AG04450 (cell line): Measurements from ENCODE around the gene MPPED2. TPM values are rescaled to one million over a fixed set of nuclear protein-coding genes. Genes with fewer than 3 reads are reported as not detected.

ENCODE experiments used
- CTCF ChIA-PET: fragments of 300-600, 350-600 bp; formaldehyde crosslinking; extraction: SDS; loops from one replicate; lab custom pipeline; 2022; ENCODE audit warnings: antibody characterized with exemption, inconsistent platforms; lab: Charles Lee
- POLR2A ChIA-PET: fragments of 350-600 bp; formaldehyde crosslinking; extraction: SDS; loops from one replicate; lab custom pipeline; 2021; ENCODE audit warnings: antibody characterized with exemption, inconsistent platforms; lab: Yijun Ruan, JAX
- DNase-seq: peaks from one replicate; pipeline ENCODE4 v3.0.0-alpha.2; 2011; ENCODE audit warnings: low read depth, low spot score
- H3K27ac ChIP-seq: one replicate; pipeline ENCODE4 v1.5.1; 2012; ENCODE audit warnings: low read depth, low read length, control low read depth
- H3K27me3 ChIP-seq: one replicate; pipeline ENCODE4 v1.6.0; 2012; ENCODE audit warnings: low read length; ENCODE audit not compliant: control insufficient read depth, insufficient read depth
- H3K4me3 ChIP-seq: 2 replicates; pipeline ENCODE4 v1.5.1; 2011; ENCODE audit warnings: mild to moderate bottlenecking, low read depth, low read length, control low read depth
- H3K9me3 ChIP-seq: 2 replicates; pipeline ENCODE4 v1.5.1; 2012; ENCODE audit warnings: low read length; ENCODE audit not compliant: control insufficient read depth, insufficient read depth
- polyA plus RNA-seq: library from polyadenylated mRNA; depleted of rRNA; stranded (reverse); fragments of >200 nt; gene quantifications from 2 replicates; pipeline ENCODE4 v1.2.3, GENCODE V29; 2011
- TF ChIP-seq, protein P1 (sequence below): IDR thresholded peaks from 2 replicates; pipeline ENCODE4 v1.5.1; 2011; ENCODE audit warnings: low read depth, low read length, control low read depth, inconsistent platforms

MPPED2 gene
- polyA plus RNA-seq, 1 experiment = not detected

DNA sequence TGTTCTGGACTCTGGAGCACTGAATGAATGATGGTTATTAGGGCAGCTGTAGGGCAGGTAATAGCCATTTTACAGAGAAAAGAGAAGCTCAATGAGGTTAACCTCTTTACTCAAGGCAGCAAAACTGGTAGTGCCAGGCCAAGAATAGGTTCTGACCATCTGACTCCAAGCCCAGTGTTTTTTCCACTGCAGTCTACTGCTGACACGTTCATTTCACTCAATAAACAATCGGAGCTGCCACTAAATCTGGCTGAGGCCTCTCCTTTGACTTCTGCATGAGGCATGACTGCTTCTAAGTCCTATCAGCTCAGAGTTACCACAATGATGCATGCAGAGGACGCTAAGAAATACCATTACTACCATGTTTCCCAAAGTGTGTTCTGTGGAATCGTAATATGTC lies 145.6 kb downstream of the MPPED2 start:
- TF ChIP-seq, protein P1, sequence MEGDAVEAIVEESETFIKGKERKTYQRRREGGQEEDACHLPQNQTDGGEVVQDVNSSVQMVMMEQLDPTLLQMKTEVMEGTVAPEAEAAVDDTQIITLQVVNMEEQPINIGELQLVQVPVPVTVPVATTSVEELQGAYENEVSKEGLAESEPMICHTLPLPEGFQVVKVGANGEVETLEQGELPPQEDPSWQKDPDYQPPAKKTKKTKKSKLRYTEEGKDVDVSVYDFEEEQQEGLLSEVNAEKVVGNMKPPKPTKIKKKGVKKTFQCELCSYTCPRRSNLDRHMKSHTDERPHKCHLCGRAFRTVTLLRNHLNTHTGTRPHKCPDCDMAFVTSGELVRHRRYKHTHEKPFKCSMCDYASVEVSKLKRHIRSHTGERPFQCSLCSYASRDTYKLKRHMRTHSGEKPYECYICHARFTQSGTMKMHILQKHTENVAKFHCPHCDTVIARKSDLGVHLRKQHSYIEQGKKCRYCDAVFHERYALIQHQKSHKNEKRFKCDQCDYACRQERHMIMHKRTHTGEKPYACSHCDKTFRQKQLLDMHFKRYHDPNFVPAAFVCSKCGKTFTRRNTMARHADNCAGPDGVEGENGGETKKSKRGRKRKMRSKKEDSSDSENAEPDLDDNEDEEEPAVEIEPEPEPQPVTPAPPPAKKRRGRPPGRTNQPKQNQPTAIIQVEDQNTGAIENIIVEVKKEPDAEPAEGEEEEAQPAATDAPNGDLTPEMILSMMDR = no peak
- ChIA-PET CTCF (no interaction called here), POLR2A (no interaction called here)
- DNase-seq = no peak
- H3K27me3 ChIP-seq = no peaks in the 10 kb centered on the region
- no peak overlapping the region for H3K27ac ChIP-seq
- H3K4me3 ChIP-seq = no peak overlapping the region
- H3K9me3 ChIP-seq = no peaks in the 10 kb centered on the region

DNA sequence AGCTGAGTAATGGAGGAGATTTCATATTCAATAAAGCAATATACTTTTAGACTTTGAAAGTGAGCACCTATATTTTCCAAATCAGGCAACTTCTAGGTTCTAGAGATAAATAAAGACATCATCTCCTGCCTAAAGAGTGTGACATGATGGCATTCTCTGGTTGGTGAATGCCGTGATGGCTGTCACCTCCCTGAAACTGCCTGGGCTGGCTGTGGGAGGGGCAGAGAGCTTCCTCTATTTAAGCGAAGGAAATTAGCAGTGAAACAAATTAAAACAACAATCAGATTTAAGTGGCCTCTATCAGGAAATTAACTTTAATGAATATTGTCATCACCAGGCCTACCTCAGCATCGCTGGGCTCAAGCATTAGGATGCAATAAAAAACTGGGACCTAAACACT lies 149.4 kb downstream of the MPPED2 start:
- Histone ChIP-seq H3K27me3 (no peaks in the 10 kb centered on the region), H3K4me3 (no peak overlapping the region), H3K9me3 (no peaks in the 10 kb centered on the region), H3K27ac (no peak overlapping the region)
- POLR2A ChIA-PET = no interaction called here
- CTCF ChIA-PET = no interaction called here
- DNase-seq = no peak
- TF ChIP-seq, protein P1 = no peak

DNA sequence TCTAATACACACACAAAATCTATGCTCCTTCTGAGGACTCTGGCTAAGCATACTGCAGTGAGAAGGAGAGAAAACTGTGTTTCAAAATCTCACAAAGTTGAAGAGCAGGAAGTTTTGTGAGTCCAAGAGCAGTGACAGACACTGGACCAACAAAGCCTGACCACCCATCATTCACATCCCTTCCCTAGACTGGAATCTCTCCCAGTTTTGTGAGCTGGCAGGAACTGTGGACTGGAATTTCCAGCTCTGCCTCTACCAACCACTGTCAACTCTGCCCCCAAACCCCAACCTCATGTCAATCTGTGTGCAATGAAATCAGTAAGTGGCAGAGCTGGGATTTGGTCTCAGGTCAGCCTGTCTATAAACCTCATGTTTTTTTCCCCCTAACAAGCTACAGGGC lies 150.7 kb downstream of the MPPED2 start:
- no peaks in the 10 kb centered on the region for H3K9me3 ChIP-seq
- no peak overlapping the region for H3K4me3 ChIP-seq
- H3K27me3 ChIP-seq = no peaks in the 10 kb centered on the region
- TF ChIP-seq, protein P1 = no peak
- no peak for DNase-seq
- POLR2A ChIA-PET = no interaction called here
- H3K27ac ChIP-seq = no peak overlapping the region
- CTCF ChIA-PET = no interaction called here

DNA sequence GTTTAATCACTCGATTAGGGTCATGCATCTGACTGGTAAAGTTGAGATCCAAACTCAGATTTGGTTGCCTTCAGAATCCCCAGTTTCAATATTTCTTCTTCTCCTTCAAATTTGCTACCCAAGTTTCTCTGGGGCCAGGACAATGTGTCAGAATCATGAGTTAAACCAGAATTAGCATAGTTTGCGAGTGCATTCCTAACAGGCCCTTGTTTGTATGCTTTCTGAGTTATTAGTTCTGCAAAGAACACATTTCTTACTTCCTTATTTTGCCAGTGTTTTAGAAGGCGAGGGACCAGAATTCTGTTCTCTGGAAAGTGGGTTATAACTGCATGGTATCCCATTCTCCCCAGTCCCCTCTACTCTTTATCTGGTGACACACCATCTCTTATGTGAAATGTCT lies 151.3 kb downstream of the MPPED2 start:
- no peak for DNase-seq
- POLR2A ChIA-PET = no interaction called here
- CTCF ChIA-PET = no interaction called here
- Histone ChIP-seq H3K27me3 (no peaks in the 10 kb centered on the region), H3K27ac (no peak overlapping the region), H3K9me3 (no peaks in the 10 kb centered on the region), H3K4me3 (no peak overlapping the region)
- TF ChIP-seq, protein P1 = no peak

DNA sequence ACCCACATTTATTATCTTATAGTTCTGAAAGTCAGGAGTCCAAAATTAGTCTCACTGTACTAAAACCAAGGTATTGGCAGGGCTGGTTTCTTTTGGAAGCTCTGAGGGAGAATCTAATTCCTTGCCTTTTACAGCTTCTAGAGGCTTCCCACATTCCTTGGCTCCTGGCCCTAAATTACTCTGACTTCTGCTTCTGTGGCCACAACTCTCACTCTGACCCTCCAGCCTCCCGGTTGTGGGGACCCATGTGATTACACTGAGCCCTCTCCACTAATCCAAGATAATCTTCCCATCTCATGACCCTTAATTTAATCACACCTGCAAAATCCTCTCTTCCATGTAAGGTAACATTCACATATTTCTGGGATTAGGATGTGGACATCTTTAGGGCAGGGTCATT lies 152.3 kb downstream of the MPPED2 start:
- H3K27me3 ChIP-seq = no peaks in the 10 kb centered on the region
- H3K9me3 ChIP-seq = no peaks in the 10 kb centered on the region
- no peak overlapping the region for H3K4me3 ChIP-seq
- DNase-seq = no peak
- ChIA-PET CTCF (no interaction called here), POLR2A (no interaction called here)
- TF ChIP-seq, protein P1 = no peak
- H3K27ac ChIP-seq = no peak overlapping the region
